NOMO-1 treated with dmso at 0.1 percent for 144 hours (cell line): ENCODE measurements around the gene RAPH1.

Source experiments
- DNase-seq: peaks from one replicate; lab custom pipeline; 2025; ENCODE audit not compliant: unreplicated experiment; lab: John Stamatoyannopoulos, UW

RAPH1 gene, protein sequence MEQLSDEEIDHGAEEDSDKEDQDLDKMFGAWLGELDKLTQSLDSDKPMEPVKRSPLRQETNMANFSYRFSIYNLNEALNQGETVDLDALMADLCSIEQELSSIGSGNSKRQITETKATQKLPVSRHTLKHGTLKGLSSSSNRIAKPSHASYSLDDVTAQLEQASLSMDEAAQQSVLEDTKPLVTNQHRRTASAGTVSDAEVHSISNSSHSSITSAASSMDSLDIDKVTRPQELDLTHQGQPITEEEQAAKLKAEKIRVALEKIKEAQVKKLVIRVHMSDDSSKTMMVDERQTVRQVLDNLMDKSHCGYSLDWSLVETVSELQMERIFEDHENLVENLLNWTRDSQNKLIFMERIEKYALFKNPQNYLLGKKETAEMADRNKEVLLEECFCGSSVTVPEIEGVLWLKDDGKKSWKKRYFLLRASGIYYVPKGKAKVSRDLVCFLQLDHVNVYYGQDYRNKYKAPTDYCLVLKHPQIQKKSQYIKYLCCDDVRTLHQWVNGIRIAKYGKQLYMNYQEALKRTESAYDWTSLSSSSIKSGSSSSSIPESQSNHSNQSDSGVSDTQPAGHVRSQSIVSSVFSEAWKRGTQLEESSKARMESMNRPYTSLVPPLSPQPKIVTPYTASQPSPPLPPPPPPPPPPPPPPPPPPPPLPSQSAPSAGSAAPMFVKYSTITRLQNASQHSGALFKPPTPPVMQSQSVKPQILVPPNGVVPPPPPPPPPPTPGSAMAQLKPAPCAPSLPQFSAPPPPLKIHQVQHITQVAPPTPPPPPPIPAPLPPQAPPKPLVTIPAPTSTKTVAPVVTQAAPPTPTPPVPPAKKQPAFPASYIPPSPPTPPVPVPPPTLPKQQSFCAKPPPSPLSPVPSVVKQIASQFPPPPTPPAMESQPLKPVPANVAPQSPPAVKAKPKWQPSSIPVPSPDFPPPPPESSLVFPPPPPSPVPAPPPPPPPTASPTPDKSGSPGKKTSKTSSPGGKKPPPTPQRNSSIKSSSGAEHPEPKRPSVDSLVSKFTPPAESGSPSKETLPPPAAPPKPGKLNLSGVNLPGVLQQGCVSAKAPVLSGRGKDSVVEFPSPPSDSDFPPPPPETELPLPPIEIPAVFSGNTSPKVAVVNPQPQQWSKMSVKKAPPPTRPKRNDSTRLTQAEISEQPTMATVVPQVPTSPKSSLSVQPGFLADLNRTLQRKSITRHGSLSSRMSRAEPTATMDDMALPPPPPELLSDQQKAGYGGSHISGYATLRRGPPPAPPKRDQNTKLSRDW

DNA sequence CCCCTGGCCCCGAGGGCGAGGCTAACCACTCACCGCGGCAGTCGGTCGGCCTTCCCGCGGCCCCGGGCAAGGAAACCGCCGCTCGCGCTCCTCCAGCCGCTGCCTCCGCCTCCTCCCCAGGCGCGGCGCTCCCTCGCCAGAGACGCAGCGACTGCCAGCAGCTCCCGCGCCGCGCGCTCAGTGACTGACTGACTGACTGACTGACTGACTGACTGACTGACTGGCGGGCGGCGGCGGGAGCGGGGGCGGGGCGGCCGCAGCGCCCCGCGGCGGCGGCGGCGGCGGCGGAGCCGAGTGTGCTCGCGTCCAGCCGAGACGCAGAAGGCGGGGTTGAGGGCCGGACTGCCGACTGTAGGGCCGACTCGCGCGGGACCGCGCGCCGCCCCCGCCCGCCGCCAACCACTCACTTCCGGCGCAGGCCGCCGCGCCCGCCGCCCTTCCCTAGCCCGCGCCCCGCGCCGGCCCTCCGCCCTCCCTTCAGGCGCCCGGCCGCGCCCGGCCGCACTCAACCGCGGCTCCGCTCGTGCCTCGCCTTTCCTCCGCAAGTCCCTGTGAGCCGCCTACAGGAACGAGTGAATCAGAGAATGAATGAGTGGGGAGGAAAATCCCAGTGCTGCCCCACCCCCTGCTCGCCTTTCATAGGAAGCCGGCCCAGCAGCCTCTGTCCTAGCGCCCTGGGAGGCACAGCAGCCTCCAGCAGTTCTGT is at the start of gene RAPH1:
RAPH1 (minus strand) TSS at position 224 of the 706 bp plus-strand sequence. CDS start 39,948 bp downstream, outside the sequence.
- peak; percentile 68 for DNase-seq

DNA sequence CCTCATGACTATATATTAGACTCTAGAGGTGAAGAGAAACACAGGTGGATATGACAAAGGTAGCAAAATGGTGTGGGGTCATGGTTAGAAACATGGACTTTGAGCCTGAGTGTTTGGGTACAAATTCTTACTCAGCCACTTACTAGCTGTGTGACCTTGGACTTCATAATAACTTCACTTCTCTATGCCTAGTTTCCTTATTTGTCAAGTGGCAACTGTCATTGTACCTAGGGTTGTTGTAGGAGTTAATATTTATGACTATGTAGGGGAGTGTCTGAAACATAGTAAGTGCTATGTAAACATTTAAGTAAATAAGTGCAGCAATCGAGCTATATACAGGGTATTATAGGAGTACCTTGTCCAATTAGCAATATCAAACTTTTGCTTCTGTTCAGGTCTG is 49.7 kb upstream of the RAPH1 start:
- no peak for DNase-seq

DNA sequence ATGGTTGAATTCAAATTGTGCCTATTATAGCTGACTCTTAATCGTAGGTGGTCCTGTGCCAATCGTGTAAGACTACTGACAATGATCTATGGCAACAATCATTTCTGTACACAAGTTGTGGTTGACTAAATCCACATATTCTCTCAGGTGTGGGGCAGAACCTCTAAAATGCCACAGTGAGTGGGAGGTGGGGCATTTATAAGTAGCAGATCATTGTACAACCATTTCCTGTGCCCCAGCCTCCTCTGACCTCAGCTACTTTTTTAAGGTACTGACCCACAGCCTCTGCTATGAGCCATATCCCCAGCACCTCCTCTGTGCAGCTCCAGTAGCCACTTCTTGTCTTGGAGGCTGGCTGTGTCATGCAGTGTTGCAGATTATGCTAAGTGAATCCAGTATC is 48.6 kb upstream of the RAPH1 start:
- no peak for DNase-seq

GRCh38 chr2:203583084-203583695 is 48.1 kb upstream of the RAPH1 start:
- DNase-seq = no peak

GRCh38 chr2:203582468-203582867 is 47.4 kb upstream of the RAPH1 start:
- DNase-seq = no peak

DNA sequence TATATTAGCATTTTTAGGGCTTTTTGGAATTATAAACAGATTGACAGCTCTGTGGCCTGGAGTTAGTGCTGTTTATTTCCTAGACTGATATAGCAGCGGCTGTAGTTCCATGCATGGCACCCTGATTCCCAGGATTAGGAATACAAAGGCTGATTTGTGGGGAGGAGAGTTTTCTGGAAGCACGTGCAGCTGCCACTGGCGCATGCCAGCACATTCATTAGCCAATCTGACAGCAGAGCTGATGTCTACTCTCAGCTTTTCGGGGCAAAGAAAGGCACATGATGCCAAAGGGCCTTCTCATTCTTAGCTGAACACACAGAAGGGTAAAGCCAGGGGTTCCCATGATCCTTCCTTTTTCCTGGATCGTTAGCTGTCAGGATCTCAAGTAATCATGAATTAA is 45.7 kb upstream of the RAPH1 start:
- DNase-seq = no peak

- DNase-seq = no peak
Observed at GRCh38 chr2:203579730-203580129, 44.6 kb upstream of the RAPH1 start.

GRCh38 chr2:203578759-203579643 is 43.9 kb upstream of the RAPH1 start:
- DNase-seq = peak; percentile 62

DNA sequence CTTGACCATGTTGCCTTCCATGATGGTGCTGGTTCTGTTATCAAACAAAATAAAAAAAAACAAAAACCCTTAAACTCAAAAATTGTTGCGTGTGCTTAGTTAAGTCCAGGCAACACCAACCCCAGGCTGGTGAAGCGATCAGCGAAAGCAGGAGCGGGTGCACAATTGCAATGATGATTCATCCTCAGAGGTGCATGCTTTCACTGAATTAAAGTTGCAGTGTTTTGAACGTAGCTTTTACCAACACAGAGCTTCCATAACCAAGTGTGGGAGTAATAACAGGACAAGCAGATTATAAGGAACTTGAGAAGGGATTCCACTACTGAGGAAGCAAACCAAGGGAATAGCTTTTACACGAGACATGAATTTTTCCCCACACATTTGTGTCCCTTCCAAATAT is 39.7 kb upstream of the RAPH1 start:
- no peak for DNase-seq

DNA sequence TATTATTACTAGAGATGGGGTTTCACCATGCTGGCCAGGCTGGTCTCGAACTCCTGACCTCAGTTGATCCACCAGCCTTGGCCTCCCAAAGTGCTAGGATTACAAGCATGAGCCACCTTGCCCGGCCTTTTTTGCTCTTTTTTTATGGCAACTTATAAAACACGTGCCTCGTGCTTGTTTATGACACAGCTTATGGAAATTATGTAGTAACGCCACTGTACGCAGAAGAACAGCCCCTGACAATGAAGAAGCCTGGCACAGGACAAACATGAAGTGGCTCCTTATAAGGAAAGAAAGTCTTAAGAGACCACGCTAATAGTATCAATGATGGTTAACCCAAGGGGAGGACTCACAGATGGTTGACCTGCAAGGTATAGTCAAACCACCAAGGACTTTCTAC is 37.2 kb upstream of the RAPH1 start:
- no peak for DNase-seq

DNA sequence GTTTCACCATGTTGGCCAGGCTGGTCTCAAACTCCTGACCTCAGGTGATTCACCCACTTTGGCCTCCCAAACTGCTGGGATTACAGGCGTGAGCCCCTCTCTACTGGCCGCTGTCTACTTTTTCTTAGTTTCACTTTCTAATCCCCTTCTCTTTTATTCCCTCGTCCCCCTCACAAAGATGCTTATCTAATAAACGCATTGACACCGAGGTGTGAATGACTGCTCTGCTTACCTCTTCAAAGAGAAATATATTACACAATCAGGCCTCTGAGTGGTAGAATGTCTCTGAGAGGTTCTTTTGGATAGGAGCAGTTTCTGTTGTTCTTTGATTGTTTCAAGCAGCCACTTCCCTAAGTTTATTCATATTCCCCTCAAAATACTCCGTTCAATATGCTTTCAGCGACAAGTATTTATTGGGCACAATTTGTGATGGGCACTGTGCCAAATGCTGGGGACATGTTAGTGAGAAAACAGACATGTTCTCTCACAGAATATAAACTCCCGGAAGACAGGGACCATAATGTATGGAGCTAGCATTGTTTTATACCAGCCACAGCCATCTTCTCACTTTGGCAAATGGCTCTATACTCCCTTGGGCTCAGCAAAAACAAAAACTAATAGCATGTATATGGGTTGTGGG is 34.7 kb upstream of the RAPH1 start:
- no peak for DNase-seq

DNA sequence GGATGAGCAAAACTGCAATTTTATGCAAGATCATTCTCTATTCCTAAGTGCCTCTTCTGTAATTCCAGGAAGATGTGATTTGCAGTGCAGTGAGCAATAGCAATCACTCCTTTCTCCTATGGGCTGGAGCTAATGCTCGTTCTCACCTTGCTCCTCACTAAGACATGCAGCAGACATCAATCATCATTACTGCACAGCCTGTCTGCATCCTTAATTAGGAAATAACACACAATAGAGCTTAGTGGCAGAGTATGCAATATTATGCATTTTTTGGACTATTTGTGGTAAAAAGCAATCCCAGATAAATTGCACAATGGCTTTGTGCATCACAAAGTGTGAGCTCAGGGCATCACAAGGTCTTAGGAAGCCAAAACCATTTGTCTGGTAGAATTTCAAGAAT is 32.6 kb upstream of the RAPH1 start:
- DNase-seq = no peak

- DNase-seq = no peak
Observed at GRCh38 chr2:203566161-203566560, 31.1 kb upstream of the RAPH1 start.

DNA sequence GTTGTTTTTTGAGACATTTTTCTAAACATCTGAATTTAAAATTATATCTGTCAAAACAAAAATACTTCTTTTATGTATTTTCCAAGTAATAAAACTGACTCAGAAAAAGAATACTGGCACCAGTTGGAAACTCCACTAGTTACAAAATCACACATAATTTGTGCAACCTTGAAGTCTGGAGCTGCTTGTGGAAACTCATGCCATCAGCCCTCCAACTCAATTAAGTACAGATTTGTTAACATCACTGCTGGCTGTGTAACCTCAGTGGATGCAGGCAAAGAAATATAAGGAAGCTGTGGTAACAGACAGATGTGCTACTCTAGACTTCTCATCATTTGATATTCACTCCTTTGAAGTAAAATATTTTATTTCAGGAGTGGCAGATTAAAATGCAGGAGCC is 30.0 kb upstream of the RAPH1 start:
- DNase-seq = no peak

DNA sequence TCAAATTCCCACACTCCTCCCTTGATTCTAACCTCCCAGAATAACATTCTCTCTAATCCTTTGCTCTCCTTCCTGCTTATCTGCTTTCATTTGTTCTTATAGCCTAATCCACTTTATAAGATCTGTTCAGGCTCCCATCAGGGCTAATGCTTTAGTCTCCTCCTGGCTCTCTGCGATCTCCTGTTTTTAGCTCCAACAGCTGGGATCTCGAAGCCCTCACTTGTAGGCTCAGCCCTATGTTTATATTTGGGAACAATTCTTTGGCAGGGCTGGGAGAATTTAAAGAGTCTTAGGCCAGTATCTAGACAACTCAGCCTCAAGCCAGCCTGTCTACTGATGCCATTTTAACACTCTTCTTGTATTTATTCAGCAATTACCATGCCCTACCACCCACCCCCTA is 27.2 kb upstream of the RAPH1 start:
- DNase-seq = no peak

GRCh38 chr2:203559641-203560040 is 24.5 kb upstream of the RAPH1 start:
- no peak for DNase-seq

DNA sequence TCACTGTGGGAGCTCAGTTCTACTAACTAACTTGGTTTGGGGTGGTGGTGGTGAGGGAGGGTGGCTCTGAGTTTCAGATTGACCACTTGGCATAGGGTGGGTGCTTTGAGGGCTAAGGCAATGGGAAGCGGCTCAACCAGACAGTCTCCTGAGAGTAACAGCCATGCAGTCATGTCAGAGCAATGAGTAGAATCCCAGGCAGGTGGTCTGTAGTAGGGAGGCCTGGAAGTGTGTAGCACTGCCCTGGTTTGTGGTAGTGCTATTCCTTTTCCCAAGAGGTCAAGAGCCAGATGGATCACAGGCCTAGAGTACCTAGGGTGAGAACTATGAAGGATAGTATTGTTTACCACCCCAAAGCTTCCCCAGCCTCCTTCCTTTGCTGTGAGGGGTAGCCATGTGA is 18.7 kb upstream of the RAPH1 start:
- no peak for DNase-seq

DNA sequence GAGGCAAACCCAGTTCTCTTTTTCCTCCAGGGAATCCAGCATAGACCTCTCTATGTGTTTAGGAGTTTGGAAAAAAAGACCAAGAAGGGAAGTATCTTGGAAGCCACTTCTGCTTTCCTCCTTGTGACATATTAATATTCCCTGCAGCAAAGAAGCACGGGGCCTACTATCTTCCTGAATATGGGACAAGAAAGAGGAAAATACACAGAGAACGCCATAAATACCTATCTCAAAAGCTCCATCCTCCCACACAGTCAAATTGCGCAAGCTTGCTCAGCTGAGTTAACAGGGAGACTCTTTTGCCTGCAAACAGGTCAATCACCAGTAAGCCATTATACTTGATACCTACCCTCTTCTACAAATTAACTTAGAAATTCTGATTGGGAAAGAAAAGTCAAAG is 16.7 kb upstream of the RAPH1 start:
- DNase-seq = no peak

GRCh38 chr2:203550266-203550665 is 15.2 kb upstream of the RAPH1 start:
- DNase-seq = no peak
